Esophagus muscularis mucosa (tissue), 4 donors: ENCODE measurements around the gene EEF1E1.

Experiments
- EP300 ChIP-seq: sonication (generic); formaldehyde crosslinking; IDR thresholded peaks from one replicate; pipeline ENCODE4 v1.6.1; 2017; ENCODE audit warnings: antibody characterized with exemption
- POLR2A ChIP-seq: fragments of 450-650 bp; IDR thresholded peaks from one replicate; pipeline ENCODE4 v1.6.1; 2017; ENCODE audit warnings: antibody characterized with exemption, moderate library complexity, mild to moderate bottlenecking, low read depth
- TF ChIP-seq, protein P1 (sequence below), 3 experiments: fragments of 200-600 bp in 2 of 3; fragments of 450-650 bp in 1 of 3; sonication (generic) in 2 of 3; IDR thresholded peaks; one replicate each; pipeline ENCODE4 v1.5.1; 2017 to 2019; ENCODE audit warnings: antibody characterized with exemption in 3 of 3, mild to moderate bottlenecking in 2 of 3, moderate library complexity in 1 of 3

DNA sequence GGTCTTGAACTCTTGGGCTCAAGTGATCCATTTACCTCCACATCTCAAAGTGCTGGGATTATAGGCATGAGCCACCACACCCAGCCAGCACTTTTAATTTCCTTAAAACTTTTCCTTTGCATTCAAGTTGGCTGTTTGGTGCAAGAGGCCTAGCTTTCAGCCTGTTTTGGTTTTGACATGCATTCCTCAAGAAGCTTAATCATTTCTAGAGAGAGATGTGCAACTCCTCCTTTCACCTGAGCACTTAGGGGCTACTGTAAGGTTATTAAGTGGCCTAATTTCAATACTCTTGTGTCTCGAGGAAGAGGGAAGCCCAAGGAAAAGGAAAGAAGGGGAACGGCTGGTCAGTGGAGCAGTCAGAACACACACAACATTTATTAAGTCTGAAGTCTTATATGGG, 24.4 kb downstream of the EEF1E1 start:
- TF ChIP-seq, protein P1, sequence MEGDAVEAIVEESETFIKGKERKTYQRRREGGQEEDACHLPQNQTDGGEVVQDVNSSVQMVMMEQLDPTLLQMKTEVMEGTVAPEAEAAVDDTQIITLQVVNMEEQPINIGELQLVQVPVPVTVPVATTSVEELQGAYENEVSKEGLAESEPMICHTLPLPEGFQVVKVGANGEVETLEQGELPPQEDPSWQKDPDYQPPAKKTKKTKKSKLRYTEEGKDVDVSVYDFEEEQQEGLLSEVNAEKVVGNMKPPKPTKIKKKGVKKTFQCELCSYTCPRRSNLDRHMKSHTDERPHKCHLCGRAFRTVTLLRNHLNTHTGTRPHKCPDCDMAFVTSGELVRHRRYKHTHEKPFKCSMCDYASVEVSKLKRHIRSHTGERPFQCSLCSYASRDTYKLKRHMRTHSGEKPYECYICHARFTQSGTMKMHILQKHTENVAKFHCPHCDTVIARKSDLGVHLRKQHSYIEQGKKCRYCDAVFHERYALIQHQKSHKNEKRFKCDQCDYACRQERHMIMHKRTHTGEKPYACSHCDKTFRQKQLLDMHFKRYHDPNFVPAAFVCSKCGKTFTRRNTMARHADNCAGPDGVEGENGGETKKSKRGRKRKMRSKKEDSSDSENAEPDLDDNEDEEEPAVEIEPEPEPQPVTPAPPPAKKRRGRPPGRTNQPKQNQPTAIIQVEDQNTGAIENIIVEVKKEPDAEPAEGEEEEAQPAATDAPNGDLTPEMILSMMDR (IDR thresholded peaks at IDR 0.05): no peak
- TF ChIP-seq POLR2A (no peak), EP300 (no peak)
